ENCODE measurements around the gene MGRN1.

The MGRN1 gene

DNA sequence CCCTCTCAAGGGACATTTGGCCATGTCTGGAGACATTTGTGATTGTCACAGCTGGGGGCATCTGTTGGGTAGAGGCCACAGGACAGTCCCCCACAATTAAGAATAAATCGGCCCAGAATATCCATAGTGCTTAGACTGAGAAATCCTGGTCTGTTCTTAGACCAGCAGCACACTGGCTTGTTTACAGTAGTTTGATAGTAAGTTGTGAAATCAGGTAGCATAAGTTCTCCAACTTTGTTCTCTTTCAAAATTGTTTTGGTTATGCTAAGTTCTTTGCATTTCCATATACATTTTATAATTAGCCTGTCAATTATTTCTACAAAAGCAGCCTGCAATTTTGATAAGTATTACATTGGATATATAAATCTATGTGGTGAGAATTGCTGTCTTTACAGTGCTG, 6.8 kb downstream of the MGRN1 start:
- no peak for DNase-seq
- Histone ChIP-seq H3K4me3 (ENCODE audit: control insufficient read depth in 1 of 7, extremely low read depth in 1 of 7, insufficient read depth in 4 of 7, low read depth in 2 of 7, low read length in 6 of 7) (no peak overlapping the region), H3K27ac (ENCODE audit: insufficient read depth in 1 of 2, low read depth in 1 of 2, low read length in 2 of 2, poor library complexity in 1 of 2, severe bottlenecking in 2 of 2) (no peak overlapping the region), H3K36me3 (ENCODE audit: control insufficient read depth in 4 of 4, insufficient read depth in 4 of 4, low read length in 3 of 4) (peaks cover 0 to 23% (median 13%) of the 10 kb centered on the region in 4 experiments), H3K9me3 (ENCODE audit: control extremely low read depth in 1 of 5, control insufficient read depth in 4 of 5, insufficient read depth in 2 of 5, low read depth in 1 of 5, low read length in 4 of 5) (peaks cover 0 to 6% (median 0%) of the 10 kb centered on the region in 5 experiments), H3K4me1 (ENCODE audit: control extremely low read depth in 1 of 4, control insufficient read depth in 4 of 4, insufficient read depth in 4 of 4, low read length in 3 of 4) (peaks cover 0 to 10% (median 4%) of the 10 kb centered on the region in 4 experiments), H3K27me3 (replicated peaks in 2 of 5; ENCODE audit: control insufficient read depth in 4 of 5, insufficient read depth in 5 of 5, low read length in 4 of 5) (no peaks in the 10 kb centered on the region)
- ChIA-PET POLR2A (no interaction called here), CTCF (interaction anchor here (1.0 to 1.5 kb wide), 2 partner anchors 15 to 19 kb away, joined by 3 to 4 read pairs; no protein-coding TSS in a partner anchor)
- WGBS (ENCODE audit: insufficient coverage), result 91% methylated on average over 1 of the region's 1 CpG

DNA sequence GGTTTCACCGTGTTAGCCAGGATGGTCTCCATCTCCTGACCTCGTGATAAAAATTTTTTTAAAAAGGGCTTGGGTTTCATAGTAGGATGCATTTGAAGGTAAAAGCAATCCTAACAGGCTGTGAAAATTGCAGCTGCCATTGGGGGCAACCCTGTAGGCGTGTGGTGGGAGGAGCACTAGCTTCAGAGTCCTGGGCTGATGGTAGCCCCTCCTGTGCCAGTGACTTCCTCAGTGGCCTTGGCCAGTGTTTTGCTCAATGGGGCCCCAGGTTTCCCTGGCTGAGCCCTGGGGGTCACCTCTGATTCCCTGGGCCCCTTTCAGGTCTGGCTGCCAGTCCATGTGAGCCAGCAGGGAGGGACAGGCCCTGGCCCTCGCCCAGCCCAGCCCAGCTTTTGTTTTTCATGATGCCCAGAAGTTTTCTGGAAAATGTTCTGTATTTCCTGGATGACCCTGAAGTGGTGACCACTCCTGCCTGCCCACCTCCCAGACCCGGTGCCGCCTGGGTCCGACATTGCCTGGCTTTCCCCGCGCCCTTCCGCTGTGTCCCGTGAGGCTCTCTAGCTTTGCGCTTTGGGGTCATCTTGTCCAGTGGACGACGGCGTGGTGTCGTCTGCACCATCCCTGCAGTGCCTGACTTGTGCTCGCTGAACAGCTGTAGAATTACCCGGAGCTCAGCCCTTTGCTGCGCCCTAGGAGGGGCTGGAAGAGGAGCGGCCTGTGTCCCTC, 9.4 kb downstream of the MGRN1 start:
- peaks cover 0 to 32% (median 14%) of the 10 kb centered on the region in 4 experiments for H3K36me3 ChIP-seq (ENCODE audit: control insufficient read depth in 4 of 4, insufficient read depth in 4 of 4, low read length in 3 of 4)
- CTCF ChIA-PET, result interaction anchor here (1.6 to 4.5 kb wide), 3 partner anchors 10 to 16 kb away, joined by 4 to 18 read pairs (median 5); partner anchors contain the start of gene MGRN1
- H3K27me3 ChIP-seq (replicated peaks in 2 of 5; ENCODE audit: control insufficient read depth in 4 of 5, insufficient read depth in 5 of 5, low read length in 4 of 5), result no peaks in the 10 kb centered on the region
- 94% methylated on average over 17 of the region's 20 CpGs for WGBS (ENCODE audit: insufficient coverage)
- no peaks in the 10 kb centered on the region for H3K4me1 ChIP-seq (ENCODE audit: control extremely low read depth in 1 of 4, control insufficient read depth in 4 of 4, insufficient read depth in 4 of 4, low read length in 3 of 4)
- H3K4me3 ChIP-seq (ENCODE audit: control insufficient read depth in 1 of 7, extremely low read depth in 1 of 7, insufficient read depth in 4 of 7, low read depth in 2 of 7, low read length in 6 of 7), result no peak overlapping the region
- POLR2A ChIA-PET, result no interaction called here
- no peak overlapping the region for H3K27ac ChIP-seq (ENCODE audit: insufficient read depth in 1 of 2, low read depth in 1 of 2, low read length in 2 of 2, poor library complexity in 1 of 2, severe bottlenecking in 2 of 2)
- H3K9me3 ChIP-seq (ENCODE audit: control extremely low read depth in 1 of 5, control insufficient read depth in 4 of 5, insufficient read depth in 2 of 5, low read depth in 1 of 5, low read length in 4 of 5), result peaks cover 0 to 6% (median 0%) of the 10 kb centered on the region in 5 experiments
- DNase-seq, result no peak

DNA sequence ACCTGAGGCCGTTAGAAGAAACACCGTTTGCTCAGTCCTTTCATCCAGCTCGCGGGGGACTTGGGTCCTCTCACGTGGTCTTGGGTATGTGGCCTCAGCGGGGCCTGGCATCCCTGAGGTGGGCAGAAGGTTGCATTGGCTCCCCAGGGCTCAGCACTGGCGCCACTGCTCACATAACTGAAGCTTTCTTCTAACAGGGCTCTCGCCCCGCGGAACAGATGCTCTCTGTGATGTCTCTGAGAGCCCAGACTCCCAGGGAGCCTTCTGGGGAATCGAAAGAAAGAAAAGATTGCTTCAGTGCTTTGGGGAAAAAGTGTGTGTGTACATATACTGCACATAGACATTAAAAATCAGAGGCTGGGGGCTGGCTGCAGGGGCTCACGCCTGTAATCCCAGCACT, 10.1 kb downstream of the MGRN1 start:
- H3K9me3 ChIP-seq (ENCODE audit: control extremely low read depth in 1 of 5, control insufficient read depth in 4 of 5, insufficient read depth in 2 of 5, low read depth in 1 of 5, low read length in 4 of 5), result peaks cover 0 to 6% (median 0%) of the 10 kb centered on the region in 5 experiments
- peaks cover 0 to 32% (median 14%) of the 10 kb centered on the region in 4 experiments for H3K36me3 ChIP-seq (ENCODE audit: control insufficient read depth in 4 of 4, insufficient read depth in 4 of 4, low read length in 3 of 4)
- H3K4me1 ChIP-seq (ENCODE audit: control extremely low read depth in 1 of 4, control insufficient read depth in 4 of 4, insufficient read depth in 4 of 4, low read length in 3 of 4), result peaks cover 0 to under 1% (median 0%) of the 10 kb centered on the region in 4 experiments
- DNase-seq, result no peak
- H3K27ac ChIP-seq (ENCODE audit: insufficient read depth in 1 of 2, low read depth in 1 of 2, low read length in 2 of 2, poor library complexity in 1 of 2, severe bottlenecking in 2 of 2), result no peak overlapping the region
- no peaks in the 10 kb centered on the region for H3K27me3 ChIP-seq (replicated peaks in 2 of 5; ENCODE audit: control insufficient read depth in 4 of 5, insufficient read depth in 5 of 5, low read length in 4 of 5)
- ChIA-PET CTCF (interaction anchor here (1.6 to 4.5 kb wide), 3 partner anchors 11 to 15 kb away, joined by 4 to 18 read pairs (median 5); partner anchors contain the start of gene MGRN1), POLR2A (no interaction called here)
- no peak overlapping the region for H3K4me3 ChIP-seq (ENCODE audit: control insufficient read depth in 1 of 7, extremely low read depth in 1 of 7, insufficient read depth in 4 of 7, low read depth in 2 of 7, low read length in 6 of 7)
- 93% methylated on average over 11 of the region's 12 CpGs for WGBS (ENCODE audit: insufficient coverage)

DNA sequence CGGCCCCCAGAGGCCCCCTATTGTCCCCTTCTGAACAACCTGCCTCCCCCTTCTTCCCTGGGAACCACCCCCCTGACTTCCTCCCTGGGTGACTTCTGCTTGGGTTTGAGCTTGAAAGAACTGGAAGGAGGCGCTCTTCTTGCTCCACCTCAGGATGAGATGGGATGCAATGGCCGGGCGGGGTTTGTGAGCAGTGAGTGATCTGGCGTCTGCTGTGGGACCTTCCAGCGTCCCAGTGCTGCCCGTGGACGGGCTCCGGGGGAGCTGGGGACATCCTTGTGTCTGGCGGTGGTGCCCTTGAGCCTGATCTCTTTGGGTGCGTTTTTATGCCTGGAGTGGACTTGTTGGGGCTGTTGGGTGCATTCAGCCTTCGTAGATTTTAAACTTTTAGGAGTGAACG, 11.6 kb downstream of the MGRN1 start:
- Histone ChIP-seq H3K9me3 (ENCODE audit: control extremely low read depth in 1 of 5, control insufficient read depth in 4 of 5, insufficient read depth in 2 of 5, low read depth in 1 of 5, low read length in 4 of 5) (peaks cover 0 to 6% (median 0%) of the 10 kb centered on the region in 5 experiments), H3K27me3 (replicated peaks in 2 of 5; ENCODE audit: control insufficient read depth in 4 of 5, insufficient read depth in 5 of 5, low read length in 4 of 5) (no peaks in the 10 kb centered on the region), H3K27ac (ENCODE audit: insufficient read depth in 1 of 2, low read depth in 1 of 2, low read length in 2 of 2, poor library complexity in 1 of 2, severe bottlenecking in 2 of 2) (no peak overlapping the region), H3K36me3 (ENCODE audit: control insufficient read depth in 4 of 4, insufficient read depth in 4 of 4, low read length in 3 of 4) (peaks cover 0 to 32% (median 13%) of the 10 kb centered on the region in 4 experiments), H3K4me3 (ENCODE audit: control insufficient read depth in 1 of 7, extremely low read depth in 1 of 7, insufficient read depth in 4 of 7, low read depth in 2 of 7, low read length in 6 of 7) (no peak overlapping the region), H3K4me1 (ENCODE audit: control extremely low read depth in 1 of 4, control insufficient read depth in 4 of 4, insufficient read depth in 4 of 4, low read length in 3 of 4) (peaks cover 0 to 15% (median 10%) of the 10 kb centered on the region in 4 experiments)
- CTCF ChIA-PET, result interaction anchor here (0.7 to 4.5 kb wide), 5 partner anchors 10 to 320 kb away, joined by 3 to 18 read pairs (median 6); partner anchors contain the start of gene MGRN1
- WGBS (ENCODE audit: insufficient coverage), result 92% methylated on average over 12 of the region's 13 CpGs
- DNase-seq, result no peak
- POLR2A ChIA-PET, result no interaction called here

DNA sequence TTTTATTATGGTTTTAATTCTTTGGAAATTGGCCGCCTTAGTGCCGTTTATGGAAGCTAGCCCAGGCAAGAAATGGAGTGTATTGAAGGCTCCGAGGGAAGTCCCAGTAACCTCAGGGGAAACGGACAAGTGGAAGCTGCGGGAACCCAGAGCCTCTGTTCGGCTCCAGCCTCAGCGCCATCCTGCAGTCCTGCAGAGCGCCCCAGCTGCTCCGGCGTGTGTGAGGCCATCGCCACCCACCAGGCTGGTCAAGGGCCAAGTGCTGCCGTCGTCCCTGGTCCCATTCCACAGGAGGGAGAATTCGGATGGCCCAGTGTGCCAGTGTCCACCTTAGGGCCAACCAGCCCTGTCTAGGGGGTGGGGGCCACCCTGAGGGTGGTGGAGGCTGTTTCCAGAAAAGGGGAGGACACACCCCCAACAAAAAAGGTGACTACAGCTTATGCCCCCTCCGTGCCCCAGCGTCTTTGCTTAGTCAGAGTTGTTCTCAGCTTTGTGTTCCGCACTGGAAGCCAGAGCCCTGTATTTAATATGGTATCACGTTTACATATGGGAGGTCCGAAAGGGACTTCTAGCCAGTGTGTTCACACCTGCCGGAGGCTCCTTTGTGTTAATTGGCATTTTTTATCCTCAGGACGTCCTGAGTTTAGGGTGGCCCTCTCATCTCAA, 13.0 kb downstream of the MGRN1 start:
- Histone ChIP-seq H3K36me3 (ENCODE audit: control insufficient read depth in 4 of 4, insufficient read depth in 4 of 4, low read length in 3 of 4) (peaks cover 0 to 32% (median 13%) of the 10 kb centered on the region in 4 experiments), H3K9me3 (ENCODE audit: control extremely low read depth in 1 of 5, control insufficient read depth in 4 of 5, insufficient read depth in 2 of 5, low read depth in 1 of 5, low read length in 4 of 5) (no peaks in the 10 kb centered on the region), H3K4me1 (ENCODE audit: control extremely low read depth in 1 of 4, control insufficient read depth in 4 of 4, insufficient read depth in 4 of 4, low read length in 3 of 4) (peaks cover 0 to 29% (median 21%) of the 10 kb centered on the region in 4 experiments), H3K4me3 (ENCODE audit: control insufficient read depth in 1 of 7, extremely low read depth in 1 of 7, insufficient read depth in 4 of 7, low read depth in 2 of 7, low read length in 6 of 7) (no peak overlapping the region), H3K27me3 (replicated peaks in 2 of 5; ENCODE audit: control insufficient read depth in 4 of 5, insufficient read depth in 5 of 5, low read length in 4 of 5) (no peaks in the 10 kb centered on the region), H3K27ac (ENCODE audit: insufficient read depth in 1 of 2, low read depth in 1 of 2, low read length in 2 of 2, poor library complexity in 1 of 2, severe bottlenecking in 2 of 2) (no peak overlapping the region)
- WGBS (ENCODE audit: insufficient coverage), result 99% methylated on average over 21 of the region's 21 CpGs
- CTCF ChIA-PET, result interaction anchor here (1.0 to 3.5 kb wide), 4 partner anchors 11 to 21 kb away, joined by 3 to 15 read pairs (median 8); partner anchors contain the start of gene MGRN1
- no peak for DNase-seq
- POLR2A ChIA-PET, result no interaction called here

DNA sequence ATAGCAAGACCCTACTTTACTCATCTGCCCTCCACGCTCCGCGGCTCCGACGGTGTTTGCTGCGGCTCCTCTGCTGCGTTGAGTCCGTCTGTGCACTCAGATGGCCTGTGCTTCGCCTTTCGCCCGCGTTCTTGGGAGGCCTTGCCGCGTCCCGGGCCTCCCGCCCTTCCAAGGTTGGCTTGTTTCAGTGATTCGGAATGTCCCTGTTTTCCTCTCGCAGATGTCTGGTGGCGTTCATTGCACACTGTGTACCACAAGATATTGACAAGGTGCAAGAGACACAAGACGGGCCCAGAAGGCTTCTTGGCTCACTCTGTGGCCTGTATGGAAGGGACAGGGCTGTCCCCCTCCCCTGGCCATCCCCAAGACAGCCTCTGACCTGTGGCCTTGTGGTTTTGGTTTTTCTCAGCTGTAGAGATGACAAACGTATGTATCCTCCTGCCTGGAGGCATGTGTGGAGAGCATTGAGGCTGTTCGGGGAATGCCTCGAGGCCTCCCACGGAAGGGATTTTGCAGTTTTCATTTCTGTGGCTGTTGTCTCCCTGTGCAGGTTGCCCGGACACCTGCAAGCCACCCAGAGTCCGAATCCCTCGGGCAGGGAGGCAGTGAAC, 15.4 kb downstream of the MGRN1 start:
- WGBS (ENCODE audit: insufficient coverage), result 95% methylated on average over 22 of the region's 27 CpGs
- Histone ChIP-seq H3K4me3 (ENCODE audit: control insufficient read depth in 1 of 7, extremely low read depth in 1 of 7, insufficient read depth in 4 of 7, low read depth in 2 of 7, low read length in 6 of 7) (no peak overlapping the region), H3K27ac (ENCODE audit: insufficient read depth in 1 of 2, low read depth in 1 of 2, low read length in 2 of 2, poor library complexity in 1 of 2, severe bottlenecking in 2 of 2) (no peak overlapping the region), H3K4me1 (ENCODE audit: control extremely low read depth in 1 of 4, control insufficient read depth in 4 of 4, insufficient read depth in 4 of 4, low read length in 3 of 4) (peaks cover 0 to 29% (median 22%) of the 10 kb centered on the region in 4 experiments), H3K27me3 (replicated peaks in 2 of 5; ENCODE audit: control insufficient read depth in 4 of 5, insufficient read depth in 5 of 5, low read length in 4 of 5) (no peaks in the 10 kb centered on the region), H3K36me3 (ENCODE audit: control insufficient read depth in 4 of 4, insufficient read depth in 4 of 4, low read length in 3 of 4) (peaks cover 0 to 20% (median 4%) of the 10 kb centered on the region in 4 experiments), H3K9me3 (ENCODE audit: control extremely low read depth in 1 of 5, control insufficient read depth in 4 of 5, insufficient read depth in 2 of 5, low read depth in 1 of 5, low read length in 4 of 5) (no peaks in the 10 kb centered on the region)
- DNase-seq, result no peak
- ChIA-PET POLR2A (no interaction called here), CTCF (interaction anchor here (0.5 to 0.8 kb wide), 2 partner anchors 16 to 278 kb away, joined by 3 read pairs; partner anchors contain the start of gene MGRN1)

All from common myeloid progenitor, CD34-positive (primary cell).